ENCODE measurements around the gene FLNB. TPM values are rescaled to one million over a fixed set of nuclear protein-coding genes. Genes with fewer than 3 reads are reported as not detected.
A peak's percentile ranks its signal among the peaks of the same experiment; 100 is the strongest.
"Not testable (repeated sequence)": the region's sequence is repeated elsewhere in the genome, so short reads cannot be mapped to it uniquely, and the experiment has no call there.

The FLNB gene
- total and polyA plus RNA-seq, 12 donors = 84.6 to 278 (median 131) TPM

DNA sequence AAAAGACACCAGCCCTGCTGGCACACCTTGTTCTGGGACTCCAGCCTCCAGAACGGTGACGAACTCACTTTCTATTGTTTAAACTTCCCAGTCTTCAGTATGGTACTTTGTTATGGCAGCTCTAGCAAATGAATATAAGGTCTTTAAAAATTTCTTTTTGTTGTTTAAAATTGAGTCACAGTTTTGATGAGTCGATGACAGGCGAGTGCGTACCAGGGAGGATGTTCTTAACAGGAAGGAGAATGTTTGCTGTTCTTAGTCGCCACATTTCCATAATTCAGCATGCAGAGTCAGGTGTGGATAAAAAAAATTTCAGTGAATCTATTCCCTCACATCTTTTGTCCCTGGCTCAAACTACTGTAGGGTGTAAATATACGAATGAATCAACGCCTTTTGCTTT lies 190.1 kb downstream of the FLNB start:
- WGBS, 4 donors = 80 to 91% (median 88%) methylated on average over 8 of the region's 8 CpGs
- TF ChIP-seq, protein P1, sequence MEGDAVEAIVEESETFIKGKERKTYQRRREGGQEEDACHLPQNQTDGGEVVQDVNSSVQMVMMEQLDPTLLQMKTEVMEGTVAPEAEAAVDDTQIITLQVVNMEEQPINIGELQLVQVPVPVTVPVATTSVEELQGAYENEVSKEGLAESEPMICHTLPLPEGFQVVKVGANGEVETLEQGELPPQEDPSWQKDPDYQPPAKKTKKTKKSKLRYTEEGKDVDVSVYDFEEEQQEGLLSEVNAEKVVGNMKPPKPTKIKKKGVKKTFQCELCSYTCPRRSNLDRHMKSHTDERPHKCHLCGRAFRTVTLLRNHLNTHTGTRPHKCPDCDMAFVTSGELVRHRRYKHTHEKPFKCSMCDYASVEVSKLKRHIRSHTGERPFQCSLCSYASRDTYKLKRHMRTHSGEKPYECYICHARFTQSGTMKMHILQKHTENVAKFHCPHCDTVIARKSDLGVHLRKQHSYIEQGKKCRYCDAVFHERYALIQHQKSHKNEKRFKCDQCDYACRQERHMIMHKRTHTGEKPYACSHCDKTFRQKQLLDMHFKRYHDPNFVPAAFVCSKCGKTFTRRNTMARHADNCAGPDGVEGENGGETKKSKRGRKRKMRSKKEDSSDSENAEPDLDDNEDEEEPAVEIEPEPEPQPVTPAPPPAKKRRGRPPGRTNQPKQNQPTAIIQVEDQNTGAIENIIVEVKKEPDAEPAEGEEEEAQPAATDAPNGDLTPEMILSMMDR (IDR thresholded peaks at IDR 0.05) = no peak
- TF ChIP-seq POLR2A (IDR thresholded peaks at IDR 0.05) = no peak
- Histone ChIP-seq H3K36me3 (replicated peaks in 1 of 2) (no peaks in the 10 kb centered on the region), H3K27ac (peak overlapping the region in 1 of 5 donors; percentile 71), H3K4me3 (no peak overlapping the region), H3K4me1 (replicated peaks in 1 of 2) (no peaks in the 10 kb centered on the region), H3K27me3 (no peaks in the 10 kb centered on the region), H3K9me3 (replicated peaks in 1 of 3) (no peaks in the 10 kb centered on the region)
- intact Hi-C loops (cut with DNase I) = no loop called here
- no peak for DNase-seq

DNA sequence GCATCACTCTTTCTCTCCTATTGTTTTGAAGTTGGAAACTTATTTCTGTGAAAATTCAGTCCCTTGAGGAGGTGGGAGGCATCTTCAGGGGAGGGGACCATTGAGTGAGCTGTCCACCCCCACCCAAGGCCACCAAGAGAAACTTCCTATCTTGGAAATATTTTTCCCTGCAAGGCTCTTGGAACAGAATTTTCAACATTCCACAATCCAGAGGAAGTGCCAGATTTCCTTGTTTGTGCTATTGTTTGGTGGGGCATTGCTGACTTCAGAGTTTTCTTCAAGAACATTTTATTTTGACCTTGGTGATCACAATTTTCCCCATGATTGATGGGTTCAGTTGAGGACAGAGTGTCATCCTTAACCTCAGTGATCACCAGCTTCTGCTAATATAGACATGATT lies 190.6 kb downstream of the FLNB start:
- H3K4me1 ChIP-seq (replicated peaks in 1 of 2) = no peaks in the 10 kb centered on the region
- no peaks in the 10 kb centered on the region for H3K9me3 ChIP-seq (replicated peaks in 1 of 3)
- no peak for DNase-seq
- H3K27me3 ChIP-seq = no peaks in the 10 kb centered on the region
- no peaks in the 10 kb centered on the region for H3K36me3 ChIP-seq (replicated peaks in 1 of 2)
- H3K27ac ChIP-seq = peak overlapping the region in 1 of 5 donors; percentile 71
- no peak for TF ChIP-seq POLR2A (IDR thresholded peaks at IDR 0.05)
- TF ChIP-seq, protein P1 (IDR thresholded peaks at IDR 0.05) = no peak
- H3K4me3 ChIP-seq = no peak overlapping the region
- intact Hi-C loops (cut with DNase I) = no loop called here

DNA sequence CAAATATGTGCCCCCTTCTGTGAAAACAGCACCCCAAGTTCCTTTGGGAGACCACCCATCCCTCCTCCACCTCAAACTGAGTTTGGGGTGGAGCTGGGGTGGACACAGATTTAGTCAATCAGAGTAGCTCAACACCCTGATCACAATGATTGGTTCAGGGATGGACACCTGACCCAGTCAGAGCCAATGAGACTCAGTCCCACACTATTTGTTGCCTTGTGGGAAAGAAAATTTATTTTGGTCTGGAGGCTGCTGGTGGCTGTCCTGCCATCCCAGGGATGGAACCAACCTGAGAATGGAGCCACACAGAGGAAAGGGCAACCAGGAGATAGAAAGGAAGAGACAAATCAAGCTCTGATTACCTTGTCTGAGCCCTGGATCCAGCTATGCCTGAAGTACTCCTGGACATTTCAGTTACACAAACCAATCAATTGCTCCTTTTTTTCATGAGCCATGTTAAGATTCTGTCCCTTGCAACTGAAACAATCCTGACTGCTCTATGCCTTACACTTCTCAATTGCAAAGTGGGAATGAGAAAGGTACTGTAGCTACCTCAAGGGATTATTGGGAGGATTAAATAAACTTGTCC lies 192.0 kb downstream of the FLNB start:
- Histone ChIP-seq H3K4me3 (no peak overlapping the region), H3K9me3 (replicated peaks in 1 of 3) (no peaks in the 10 kb centered on the region), H3K27me3 (no peaks in the 10 kb centered on the region), H3K27ac (peak overlapping the region in 1 of 5 donors; percentile 70), H3K36me3 (replicated peaks in 1 of 2) (no peaks in the 10 kb centered on the region), H3K4me1 (replicated peaks in 1 of 2) (no peaks in the 10 kb centered on the region)
- TF ChIP-seq, protein P1 (IDR thresholded peaks at IDR 0.05) = no peak
- TF ChIP-seq POLR2A (IDR thresholded peaks at IDR 0.05) = no peak
- no peak for DNase-seq
- intact Hi-C loops (cut with DNase I) = no loop called here

DNA sequence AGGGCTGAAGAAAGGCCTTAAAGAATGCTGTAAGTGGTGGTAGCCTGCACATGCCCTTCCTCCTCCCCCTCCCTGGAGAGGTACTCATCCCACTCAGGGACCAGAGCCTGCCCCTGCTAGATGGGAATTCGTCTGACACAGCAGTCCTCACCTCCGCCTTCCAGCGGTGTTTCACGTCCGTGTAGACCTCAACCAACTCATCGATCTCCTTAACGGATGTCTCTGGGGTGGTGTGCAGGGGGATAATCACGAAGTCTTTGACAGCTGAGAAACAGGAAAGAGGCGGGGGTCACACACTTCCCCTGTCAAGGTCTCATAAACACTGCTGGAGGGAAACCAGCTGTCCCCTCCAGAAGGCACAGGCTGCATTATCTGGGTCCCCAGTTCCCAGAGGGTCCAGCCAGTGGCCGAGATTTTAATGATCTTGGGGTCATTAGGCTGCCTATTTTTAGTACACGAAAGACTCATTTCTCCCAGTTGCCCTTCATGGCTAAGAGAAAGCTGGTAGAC lies 192.7 kb downstream of the FLNB start:
- Histone ChIP-seq H3K27me3 (no peaks in the 10 kb centered on the region), H3K36me3 (replicated peaks in 1 of 2) (no peaks in the 10 kb centered on the region), H3K4me1 (replicated peaks in 1 of 2) (no peaks in the 10 kb centered on the region), H3K4me3 (no peak overlapping the region), H3K27ac (peak overlapping the region in 1 of 5 donors; percentile 70), H3K9me3 (replicated peaks in 1 of 3) (no peaks in the 10 kb centered on the region)
- WGBS, 4 donors = 36 to 49% (median 43%) methylated on average over 6 to 11 of the region's 11 CpGs
- intact Hi-C loops (cut with DNase I) = no loop called here
- DNase-seq = peak in 1 of 7 donors; percentile 27
- TF ChIP-seq POLR2A (IDR thresholded peaks at IDR 0.05) = no peak
- TF ChIP-seq, protein P1 (IDR thresholded peaks at IDR 0.05) = no peak

DNA sequence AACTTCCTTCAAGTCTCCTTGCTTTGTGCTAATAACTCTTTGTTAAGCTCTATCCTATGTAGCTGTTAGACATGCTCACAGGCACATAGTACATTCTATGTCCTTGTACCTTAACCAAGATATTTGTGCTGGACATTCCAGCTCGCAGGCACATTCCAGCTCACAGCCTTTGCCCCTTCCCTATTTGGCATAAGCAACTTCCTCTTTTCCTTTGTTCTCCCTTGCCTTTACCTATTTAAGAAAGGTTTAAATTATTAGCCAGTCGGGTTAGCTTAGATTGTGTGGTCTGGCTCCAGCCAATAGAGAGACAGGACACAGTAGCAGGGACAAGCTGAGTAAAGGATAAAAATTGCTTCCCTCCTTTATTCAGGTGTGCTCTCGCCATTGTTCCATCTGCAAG lies 193.2 kb downstream of the FLNB start:
- H3K9me3 ChIP-seq (replicated peaks in 1 of 3); H3K27ac ChIP-seq; H3K36me3 ChIP-seq (replicated peaks in 1 of 2); intact Hi-C loops (cut with DNase I); DNase-seq; H3K4me3 ChIP-seq; H3K27me3 ChIP-seq; H3K4me1 ChIP-seq (replicated peaks in 1 of 2): not testable (repeated sequence)
- WGBS, 4 donors = 47 to 61% (median 56%) methylated on average over 3 of the region's 3 CpGs

All from adrenal gland (tissue), 12 donors.